Esophagus mucosa (tissue), 1 donor: ENCODE measurements around the gene TRIM38. TPM values are rescaled to one million over a fixed set of nuclear protein-coding genes. Genes with fewer than 3 reads are reported as not detected.
"Not testable (repeated sequence)": the region's sequence is repeated elsewhere in the genome, so short reads cannot be mapped to it uniquely, and the experiment has no call there.

Experiments used
- ATAC-seq: fragments of 200-7000 bp; cut with Tn5 transposase; one replicate; pipeline ENCODE4 v1.9.1; 2020
- total RNA-seq: library from RNA; stranded (reverse); gene quantifications from one replicate; pipeline ENCODE4 v1.2.4, GENCODE V29; 2023
- donor health status: DM: yes; HTN: yes; CAD: no.

The TRIM38 gene
- total RNA-seq, 1 donor from 2014 or later, result 7.2 TPM

DNA sequence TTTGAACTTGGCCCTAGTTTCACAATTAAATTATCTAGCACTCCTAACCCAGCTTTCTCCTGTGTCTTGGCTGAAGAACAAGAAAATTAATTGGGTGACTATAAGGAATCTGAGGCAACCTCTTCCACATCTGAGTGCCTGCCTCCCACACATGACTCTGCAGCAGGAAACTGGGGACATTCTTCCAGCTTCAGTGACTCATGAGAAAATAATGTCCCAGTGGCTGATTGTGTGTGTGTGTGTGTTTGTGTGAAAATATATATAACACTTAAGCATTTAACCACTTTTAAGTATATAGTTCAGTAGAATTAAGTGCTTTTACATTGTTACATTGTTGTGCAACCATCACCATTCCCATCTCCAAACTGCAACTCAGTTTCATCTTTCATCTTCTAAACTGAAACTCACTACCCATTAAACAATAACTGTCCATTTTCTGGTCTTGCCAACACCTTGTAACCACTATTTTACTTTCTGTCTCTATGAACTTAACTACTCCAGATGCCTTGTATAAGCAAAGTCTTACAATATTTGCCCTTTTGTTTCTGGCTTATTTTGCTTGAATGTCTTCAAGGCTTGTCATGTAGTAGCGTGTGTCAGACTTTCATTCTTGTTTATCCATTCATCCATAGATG is 8.7 kb downstream of the TRIM38 start:
- peak; percentile 76 for ATAC-seq

DNA sequence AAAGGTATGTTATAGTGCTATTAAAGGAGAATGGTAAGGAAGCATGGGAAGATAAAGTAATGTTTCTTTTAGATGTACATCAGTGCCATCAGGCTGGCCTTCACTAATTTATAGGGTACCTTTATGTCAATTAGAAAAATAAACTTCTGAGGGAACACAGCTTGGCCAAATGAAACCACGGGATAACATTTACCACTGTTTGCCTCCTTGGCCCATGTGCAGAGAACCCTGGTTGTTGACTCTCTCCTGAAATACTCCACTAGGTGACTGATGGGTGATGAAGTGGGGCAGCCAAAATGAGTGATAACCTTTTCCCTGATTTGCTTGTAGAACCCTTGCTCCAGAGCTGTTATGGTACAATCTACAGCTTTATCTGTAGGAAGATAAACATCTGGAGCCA is 9.5 kb downstream of the TRIM38 start:
- no peak for ATAC-seq

- no peak for ATAC-seq
These were observed 10.3 kb downstream of the TRIM38 start for GRCh38 chr6:25972902-25973301.

GRCh38 chr6:25973923-25974555 is 11.4 kb downstream of the TRIM38 start:
- no peak for ATAC-seq

DNA sequence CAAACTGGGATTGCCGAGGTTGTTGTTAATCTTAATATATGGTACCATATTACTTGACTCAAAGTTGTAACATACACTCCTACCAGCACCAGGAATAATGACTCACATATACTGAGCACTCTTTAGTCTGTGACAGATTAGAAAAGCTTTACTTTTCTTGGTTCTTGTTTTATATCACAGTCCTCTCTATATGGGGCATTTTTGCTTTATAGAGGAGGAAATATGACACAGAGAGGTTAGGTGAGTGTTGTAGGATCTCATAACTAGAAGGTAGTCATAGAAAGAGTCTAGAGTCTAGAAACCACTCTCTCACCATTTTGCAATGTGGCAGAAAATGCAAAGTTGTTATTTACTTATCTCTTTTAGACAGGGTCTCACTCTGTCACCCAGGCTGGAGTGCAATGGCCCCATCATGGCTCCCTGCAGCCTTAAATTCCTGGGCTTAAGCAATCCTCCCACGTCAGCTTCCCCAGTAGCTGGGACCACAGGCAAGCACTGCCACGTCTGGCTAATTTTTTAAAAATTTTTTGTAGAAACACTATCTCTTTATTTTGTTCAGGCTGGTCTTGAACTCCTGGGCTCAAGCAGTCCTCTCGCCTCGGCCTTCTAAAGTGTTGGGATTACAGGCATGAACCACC is 13.4 kb downstream of the TRIM38 start:
- ATAC-seq, result no peak

- ATAC-seq, result no peak
These were observed 18.3 kb downstream of the TRIM38 start for GRCh38 chr6:25980935-25981334.

DNA sequence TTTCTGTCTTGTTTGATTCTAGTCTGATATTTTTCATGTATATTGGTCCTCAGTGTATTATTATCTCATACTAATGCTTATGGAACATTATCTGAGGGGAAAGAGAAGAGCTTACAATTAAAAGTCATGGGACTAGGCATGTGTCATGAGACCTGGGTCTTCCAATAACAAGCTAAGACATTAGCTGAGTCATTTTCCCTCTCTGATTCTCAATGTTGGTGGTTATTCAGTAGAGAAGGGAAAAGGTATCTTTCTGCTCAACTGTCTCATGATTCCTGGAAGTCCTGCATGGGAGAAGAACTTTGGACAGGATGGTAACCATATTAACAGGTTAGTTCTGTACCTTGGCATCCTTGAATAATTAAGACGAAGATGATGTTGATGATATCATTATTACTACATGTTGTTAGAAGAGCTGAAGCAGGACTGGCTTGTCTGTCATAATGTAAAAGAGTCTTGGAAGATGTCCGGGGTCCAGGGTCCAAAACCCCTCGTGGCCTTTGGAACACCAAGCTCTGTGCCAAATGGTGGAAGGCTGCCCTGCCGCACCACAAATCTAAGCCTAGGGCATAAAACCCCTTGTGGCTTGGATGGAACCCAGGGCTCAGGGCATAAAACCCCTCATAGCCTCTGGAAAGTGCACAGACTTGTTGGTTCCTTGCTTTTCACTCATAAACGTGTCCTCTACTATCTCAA is 19.1 kb downstream of the TRIM38 start:
- no peak for ATAC-seq

GRCh38 chr6:25984265-25984664 is 21.7 kb downstream of the TRIM38 start:
- ATAC-seq, result no peak

DNA sequence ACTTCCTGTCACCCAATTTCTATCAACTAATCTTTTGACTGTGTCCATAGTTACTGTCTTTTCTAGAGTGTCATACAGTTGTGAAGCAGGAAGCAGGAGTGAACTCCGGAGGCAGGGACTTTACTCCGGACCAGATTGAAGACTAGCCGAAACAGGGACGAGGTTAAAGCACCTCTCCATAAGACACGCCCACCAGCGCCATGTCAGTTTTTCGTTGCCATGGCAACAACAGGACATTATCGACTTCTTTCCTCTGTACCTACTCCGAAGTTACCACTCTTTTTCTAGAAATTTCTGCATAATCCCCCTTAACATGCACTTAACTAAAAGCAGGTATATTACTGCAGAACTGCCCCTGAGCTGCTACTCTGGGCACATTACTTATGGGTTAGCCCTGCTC is 25.2 kb downstream of the TRIM38 start:
- ATAC-seq, result no peak

DNA sequence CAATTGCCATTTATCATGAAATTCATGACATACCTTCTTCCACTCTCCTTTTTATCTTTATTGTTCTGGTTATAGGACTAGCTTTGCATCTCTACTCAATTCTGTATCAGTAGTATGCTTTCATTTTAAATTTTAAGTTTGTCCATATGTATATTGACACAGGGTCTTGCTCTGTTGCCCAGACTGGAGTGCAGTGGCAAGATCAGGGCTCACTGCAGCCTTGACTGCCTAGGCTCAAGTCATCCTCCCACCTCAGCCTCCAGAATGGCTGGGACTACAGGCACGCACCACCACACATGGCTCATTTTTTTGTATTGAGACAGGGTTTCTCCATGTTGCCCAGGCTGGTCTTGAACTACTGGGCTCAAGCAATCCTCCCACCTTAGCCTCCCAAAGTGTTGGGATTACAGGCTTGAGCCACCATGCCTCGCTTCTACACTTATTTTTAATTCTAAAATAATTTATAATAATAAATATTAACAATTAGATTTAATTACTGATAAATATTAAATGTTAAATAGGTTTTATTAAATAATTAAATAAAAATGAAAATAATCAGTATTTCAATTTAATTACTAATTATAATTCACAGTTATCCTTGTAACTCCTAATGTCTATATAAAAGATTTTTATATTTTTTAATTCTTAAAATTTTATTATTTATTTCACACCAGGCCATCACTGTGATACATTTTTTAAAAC is 27.7 kb downstream of the TRIM38 start:
- no peak for ATAC-seq

- ATAC-seq, result peak; percentile 62
These were observed 29.3 kb downstream of the TRIM38 start for GRCh38 chr6:25991785-25992412.

GRCh38 chr6:25992413-25993340 is 30.1 kb downstream of the TRIM38 start:
- ATAC-seq, result peak; percentile 98

DNA sequence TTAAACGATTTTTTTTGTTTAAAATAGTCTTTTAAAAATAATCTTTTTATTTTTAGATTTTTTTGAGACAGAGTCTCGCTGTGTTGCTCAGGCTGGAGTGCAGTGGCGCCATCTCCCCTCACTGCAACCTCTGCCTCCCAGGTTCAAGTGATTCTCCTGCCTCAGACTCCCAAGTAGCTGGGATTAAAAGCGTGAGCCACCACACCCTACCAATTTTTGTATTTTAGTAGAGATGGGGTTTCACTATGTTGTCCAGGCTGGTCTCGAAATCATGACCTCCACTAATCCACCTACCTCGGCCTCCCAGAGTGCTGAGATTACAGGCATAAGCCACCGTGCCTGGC is 30.7 kb downstream of the TRIM38 start:
- ATAC-seq, result not testable (repeated sequence)

DNA sequence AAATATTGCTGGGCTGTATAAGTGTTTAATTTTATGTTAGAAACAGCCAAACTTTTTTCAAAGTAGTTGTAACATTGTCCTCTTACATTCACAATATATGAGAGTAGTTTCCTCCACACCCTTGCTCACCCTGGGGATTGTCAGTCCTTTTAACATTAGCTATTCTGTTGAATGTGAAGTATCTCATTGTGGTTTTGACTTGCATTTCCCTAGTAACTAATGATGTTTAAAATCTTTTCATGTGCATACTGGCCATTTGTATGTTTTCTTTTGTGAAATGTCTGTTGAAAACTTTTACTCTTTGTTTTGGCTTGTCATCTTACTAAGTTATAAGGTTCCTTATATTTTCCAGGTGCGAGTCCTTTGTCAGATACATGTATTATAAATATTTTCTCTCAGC is 32.9 kb downstream of the TRIM38 start:
- no peak for ATAC-seq

- ATAC-seq, result no peak
These were observed 35.3 kb downstream of the TRIM38 start for GRCh38 chr6:25997921-25998320.

DNA sequence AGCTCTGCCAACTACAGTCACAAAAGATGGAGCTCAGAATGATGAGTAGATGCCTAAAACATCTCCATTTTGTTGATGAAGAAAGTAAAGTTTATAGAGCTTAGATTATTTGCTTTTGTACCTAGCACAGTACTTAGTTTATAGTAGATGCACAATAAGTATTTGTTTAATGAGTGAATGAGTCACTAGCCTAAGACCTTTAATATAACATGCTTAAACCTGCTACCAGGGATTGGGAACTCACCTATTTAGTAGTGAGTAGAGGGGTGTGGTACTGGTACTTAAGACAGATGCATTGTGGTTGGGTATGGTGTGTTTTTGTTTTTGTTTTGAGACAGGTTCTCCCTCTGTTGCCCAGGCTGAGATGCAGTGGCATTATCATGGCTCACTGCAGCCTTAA is 35.8 kb downstream of the TRIM38 start:
- ATAC-seq, result peak; percentile 98

DNA sequence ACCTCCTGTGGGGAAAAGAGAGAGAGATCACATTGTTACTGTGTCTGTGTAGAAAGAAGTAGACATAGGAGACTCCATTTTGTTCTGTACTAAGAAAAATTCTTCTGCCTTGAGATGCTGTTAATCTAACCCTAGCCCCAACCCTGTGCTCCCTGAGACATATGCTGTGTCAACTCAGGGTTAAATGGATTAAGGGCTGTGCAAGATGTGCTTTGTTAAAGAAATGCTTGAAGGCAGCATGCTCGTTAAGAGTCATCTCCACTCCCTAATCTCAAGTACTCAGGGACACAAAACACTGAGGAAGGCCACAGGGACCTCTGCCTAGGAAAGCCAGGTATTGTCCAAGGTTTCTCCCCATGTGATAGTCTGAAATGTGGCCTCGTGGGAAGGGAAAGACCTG is 36.6 kb downstream of the TRIM38 start:
- not testable (repeated sequence) for ATAC-seq

DNA sequence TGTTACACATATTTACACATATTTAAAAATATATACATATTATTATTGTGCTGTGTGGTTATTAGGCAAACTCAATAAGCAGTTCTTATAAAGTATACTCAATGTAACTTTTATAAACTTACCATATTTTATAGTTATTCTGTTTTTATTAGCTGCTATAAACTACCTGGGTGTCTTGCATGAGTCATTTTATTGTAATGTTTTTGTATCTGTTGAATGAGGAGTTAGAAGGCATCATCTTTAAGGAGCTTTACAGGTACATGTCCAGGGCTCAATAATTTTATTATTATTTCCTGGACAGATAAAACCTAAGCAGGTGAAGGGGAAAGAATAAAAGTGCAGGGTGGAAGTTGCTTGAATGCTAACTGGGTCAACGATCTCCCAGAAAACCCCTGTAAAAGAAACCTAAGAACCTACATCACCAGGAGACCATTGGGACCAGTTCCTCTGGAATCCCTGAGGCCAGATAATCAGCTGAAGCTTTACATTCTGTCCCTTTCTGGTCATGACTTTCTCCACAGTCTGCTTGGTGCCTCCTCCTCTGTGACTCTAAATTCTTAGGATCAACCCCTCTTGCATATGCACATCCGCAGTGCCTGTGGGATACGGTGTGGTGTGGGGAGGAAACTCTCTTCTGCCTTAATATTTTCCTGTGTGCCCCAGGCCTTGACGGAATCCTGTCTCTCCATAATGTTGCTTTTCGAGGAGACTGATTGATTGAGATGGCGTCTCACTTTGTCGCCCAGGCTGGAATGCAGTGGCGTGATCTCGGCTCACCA is 38.0 kb downstream of the TRIM38 start:
- no peak for ATAC-seq

GRCh38 chr6:26003102-26003694 is 40.6 kb downstream of the TRIM38 start:
- peak; percentile 27 for ATAC-seq
